ENCODE measurements around the gene SLX1B. TPM values are rescaled to one million over a fixed set of nuclear protein-coding genes. Genes with fewer than 3 reads are reported as not detected.
"Not testable (repeated sequence)": the region's sequence is repeated elsewhere in the genome, so short reads cannot be mapped to it uniquely, and the experiment has no call there.

The SLX1B gene
- polyA plus RNA-seq (2013, experiment 1 of 4) = 48.5 TPM
- polyA plus RNA-seq (2013, experiment 2 of 4) = 42.9 TPM
- polyA plus RNA-seq (2013, experiment 3 of 4) = 38.9 TPM
- 43.0 TPM for polyA plus RNA-seq (2013, experiment 4 of 4)

GRCh38 chr16:29454269-29454668 is at the start of gene SLX1B, which contains the start of gene BOLA2:
TSS of gene SLX1B (plus strand) at chr16:29454533.
TSS of gene BOLA2 (minus strand) at chr16:29454351. CDS start at chr16:29454253, 98 bp downstream.
- H3K36me3 ChIP-seq (ENCODE audit: control insufficient read depth, insufficient read depth, low read length); H3K4me3 ChIP-seq (ENCODE audit: insufficient read depth, low read depth, low read length); H3K9me3 ChIP-seq (ENCODE audit: control insufficient read depth, low read length); H3K27ac ChIP-seq (ENCODE audit: insufficient read depth, low read depth, low read length, poor library complexity, severe bottlenecking); H3K4me1 ChIP-seq (ENCODE audit: control insufficient read depth, insufficient read depth, low read length); H3K27me3 ChIP-seq (ENCODE audit: control insufficient read depth, insufficient read depth, low read length, poor library complexity, severe bottlenecking): not testable (repeated sequence)
- WGBS, 2 experiments = no CpG with 5 or more reads among the region's 33 CpGs

GRCh38 chr16:29405249-29405648 is 49.1 kb upstream of the SLX1B start:
- H3K4me3 ChIP-seq (ENCODE audit: insufficient read depth, low read depth, low read length); H3K36me3 ChIP-seq (ENCODE audit: control insufficient read depth, insufficient read depth, low read length); H3K9me3 ChIP-seq (ENCODE audit: control insufficient read depth, low read length); H3K27me3 ChIP-seq (ENCODE audit: control insufficient read depth, insufficient read depth, low read length, poor library complexity, severe bottlenecking); H3K27ac ChIP-seq (ENCODE audit: insufficient read depth, low read depth, low read length, poor library complexity, severe bottlenecking); H3K4me1 ChIP-seq (ENCODE audit: control insufficient read depth, insufficient read depth, low read length): not testable (repeated sequence)
- 94 to 96% methylated on average over 3 to 7 of the region's 7 CpGs for WGBS, 2 experiments

GRCh38 chr16:29423587-29423986 is 30.7 kb upstream of the SLX1B start:
- WGBS, 2 experiments = 95 to 100% methylated on average over 2 of the region's 2 CpGs
- not testable (repeated sequence) for H3K4me1 ChIP-seq (ENCODE audit: control insufficient read depth, insufficient read depth, low read length); H3K27me3 ChIP-seq (ENCODE audit: control insufficient read depth, insufficient read depth, low read length, poor library complexity, severe bottlenecking); H3K9me3 ChIP-seq (ENCODE audit: control insufficient read depth, low read length); H3K4me3 ChIP-seq (ENCODE audit: insufficient read depth, low read depth, low read length); H3K36me3 ChIP-seq (ENCODE audit: control insufficient read depth, insufficient read depth, low read length); H3K27ac ChIP-seq (ENCODE audit: insufficient read depth, low read depth, low read length, poor library complexity, severe bottlenecking)

- not testable (repeated sequence) for H3K4me3 ChIP-seq (ENCODE audit: insufficient read depth, low read depth, low read length); H3K27me3 ChIP-seq (ENCODE audit: control insufficient read depth, insufficient read depth, low read length, poor library complexity, severe bottlenecking); H3K4me1 ChIP-seq (ENCODE audit: control insufficient read depth, insufficient read depth, low read length); H3K9me3 ChIP-seq (ENCODE audit: control insufficient read depth, low read length); H3K36me3 ChIP-seq (ENCODE audit: control insufficient read depth, insufficient read depth, low read length); H3K27ac ChIP-seq (ENCODE audit: insufficient read depth, low read depth, low read length, poor library complexity, severe bottlenecking)
- 95% methylated on average over 3 of the region's 3 CpGs; no CpG with 5 or more reads in 1 of the 2 experiments for WGBS, 2 experiments
Observed at GRCh38 chr16:29425390-29425789, 28.9 kb upstream of the SLX1B start.

GRCh38 chr16:29453754-29454153 is 579 bp upstream of the SLX1B start:
- no CpG with 5 or more reads among the region's 21 CpGs for WGBS, 2 experiments
- H3K27ac ChIP-seq (ENCODE audit: insufficient read depth, low read depth, low read length, poor library complexity, severe bottlenecking); H3K27me3 ChIP-seq (ENCODE audit: control insufficient read depth, insufficient read depth, low read length, poor library complexity, severe bottlenecking); H3K36me3 ChIP-seq (ENCODE audit: control insufficient read depth, insufficient read depth, low read length); H3K9me3 ChIP-seq (ENCODE audit: control insufficient read depth, low read length); H3K4me3 ChIP-seq (ENCODE audit: insufficient read depth, low read depth, low read length); H3K4me1 ChIP-seq (ENCODE audit: control insufficient read depth, insufficient read depth, low read length): not testable (repeated sequence)

- WGBS, 2 experiments = no CpG with 5 or more reads among the region's 29 CpGs
- not testable (repeated sequence) for H3K27ac ChIP-seq (ENCODE audit: insufficient read depth, low read depth, low read length, poor library complexity, severe bottlenecking); H3K27me3 ChIP-seq (ENCODE audit: control insufficient read depth, insufficient read depth, low read length, poor library complexity, severe bottlenecking)
Observed at GRCh38 chr16:29454828-29455227, 495 bp downstream of the SLX1B start.

GRCh38 chr16:29457660-29458059 is 3.3 kb downstream of the SLX1B start:
- H3K36me3 ChIP-seq (ENCODE audit: control insufficient read depth, insufficient read depth, low read length); H3K27me3 ChIP-seq (ENCODE audit: control insufficient read depth, insufficient read depth, low read length, poor library complexity, severe bottlenecking); H3K27ac ChIP-seq (ENCODE audit: insufficient read depth, low read depth, low read length, poor library complexity, severe bottlenecking); H3K4me1 ChIP-seq (ENCODE audit: control insufficient read depth, insufficient read depth, low read length); H3K9me3 ChIP-seq (ENCODE audit: control insufficient read depth, low read length); H3K4me3 ChIP-seq (ENCODE audit: insufficient read depth, low read depth, low read length): not testable (repeated sequence)
- 94 to 100% methylated on average over 1 of the region's 2 CpGs for WGBS, 2 experiments

More at GRCh38 chr16:29454828-29455227, 495 bp downstream of the SLX1B start:
- not testable (repeated sequence) for H3K4me1 ChIP-seq (ENCODE audit: control insufficient read depth, insufficient read depth, low read length); H3K9me3 ChIP-seq (ENCODE audit: control insufficient read depth, low read length); H3K36me3 ChIP-seq (ENCODE audit: control insufficient read depth, insufficient read depth, low read length); H3K4me3 ChIP-seq (ENCODE audit: insufficient read depth, low read depth, low read length)

GRCh38 chr16:29459706-29460646 is 5.6 kb downstream of the SLX1B start, which contains the start of gene SULT1A4:
TSS of gene SULT1A4 (plus strand) at chr16:29459913. CDS start at chr16:29461386, 1,473 bp downstream.
- H3K36me3 ChIP-seq (ENCODE audit: control insufficient read depth, insufficient read depth, low read length); H3K4me1 ChIP-seq (ENCODE audit: control insufficient read depth, insufficient read depth, low read length); H3K9me3 ChIP-seq (ENCODE audit: control insufficient read depth, low read length); H3K27ac ChIP-seq (ENCODE audit: insufficient read depth, low read depth, low read length, poor library complexity, severe bottlenecking); H3K4me3 ChIP-seq (ENCODE audit: insufficient read depth, low read depth, low read length); H3K27me3 ChIP-seq (ENCODE audit: control insufficient read depth, insufficient read depth, low read length, poor library complexity, severe bottlenecking): not testable (repeated sequence)
- WGBS, 2 experiments = no CpG with 5 or more reads among the region's 13 CpGs

GRCh38 chr16:29460647-29461030 is 6.3 kb downstream of the SLX1B start:
- WGBS, 2 experiments = no CpG with 5 or more reads among the region's 9 CpGs
- not testable (repeated sequence) for H3K4me1 ChIP-seq (ENCODE audit: control insufficient read depth, insufficient read depth, low read length); H3K9me3 ChIP-seq (ENCODE audit: control insufficient read depth, low read length); H3K27me3 ChIP-seq (ENCODE audit: control insufficient read depth, insufficient read depth, low read length, poor library complexity, severe bottlenecking); H3K27ac ChIP-seq (ENCODE audit: insufficient read depth, low read depth, low read length, poor library complexity, severe bottlenecking); H3K36me3 ChIP-seq (ENCODE audit: control insufficient read depth, insufficient read depth, low read length); H3K4me3 ChIP-seq (ENCODE audit: insufficient read depth, low read depth, low read length)

- not testable (repeated sequence) for H3K36me3 ChIP-seq (ENCODE audit: control insufficient read depth, insufficient read depth, low read length); H3K27me3 ChIP-seq (ENCODE audit: control insufficient read depth, insufficient read depth, low read length, poor library complexity, severe bottlenecking); H3K4me3 ChIP-seq (ENCODE audit: insufficient read depth, low read depth, low read length); H3K27ac ChIP-seq (ENCODE audit: insufficient read depth, low read depth, low read length, poor library complexity, severe bottlenecking); H3K9me3 ChIP-seq (ENCODE audit: control insufficient read depth, low read length); H3K4me1 ChIP-seq (ENCODE audit: control insufficient read depth, insufficient read depth, low read length)
- WGBS, 2 experiments = no CpG with 5 or more reads among the region's 57 CpGs
Observed at GRCh38 chr16:29465985-29466824, 11.9 kb downstream of the SLX1B start.

Data from ectodermal cell (in vitro differentiated cells).